K562 (cell line): Measurements from ENCODE around the gene DOCK8. TPM values are rescaled to one million over a fixed set of nuclear protein-coding genes. Genes with fewer than 3 reads are reported as not detected.
A peak's percentile ranks its signal among the peaks of the same experiment; 100 is the strongest.

Experiments
- CTBP1 ChIP-seq: fragments of 450-650 bp; IDR thresholded peaks from 2 replicates; pipeline ENCODE4 v1.6.1; 2016; ENCODE audit warnings: borderline replicate concordance
- MED1 ChIP-seq: sonication (generic); formaldehyde crosslinking; IDR thresholded peaks from 2 replicates; pipeline ENCODE4 v1.8.1; 2023; ENCODE audit warnings: missing genetic modification reagents, borderline replicate concordance
- NFATC3 ChIP-seq: fragments of 450-650 bp; IDR thresholded peaks from 2 replicates; pipeline ENCODE4 v1.6.1; 2017; ENCODE audit warnings: mild to moderate bottlenecking
- SLC30A9 ChIP-seq: fragments of 250-450 bp; sonication (Bioruptor Pico); IDR thresholded peaks from 2 replicates; pipeline ENCODE4 v1.8.0; 2022; ENCODE audit warnings: mild to moderate bottlenecking, moderate library complexity
- SOX6 ChIP-seq: fragments of 450-650 bp; IDR thresholded peaks from 2 replicates; pipeline ENCODE4 v1.6.1; 2014; ENCODE audit warnings: mild to moderate bottlenecking
- SRSF3 ChIP-seq: fragments of 200-400 bp; formaldehyde crosslinking; IDR thresholded peaks from 2 replicates; pipeline ENCODE4 v1.6.1; 2016; ENCODE audit warnings: mild to moderate bottlenecking, low read length, moderate library complexity; ENCODE audit not compliant: insufficient read depth
- TRIM28 ChIP-seq: fragments of 450-650 bp; IDR thresholded peaks from 2 replicates; pipeline ENCODE4 v1.6.1; 2017
- U2AF2 ChIP-seq: fragments of 200-400 bp; formaldehyde crosslinking; optimal IDR thresholded peaks from 2 replicates; pipeline ENCODE3; 2017; ENCODE audit warnings: low read depth, mild to moderate bottlenecking, low read length
- WHSC1 ChIP-seq: IDR thresholded peaks from one replicate; pipeline ENCODE4 v1.6.1; 2012; ENCODE audit warnings: low read length, control low read depth, inconsistent platforms
- ZNF134 ChIP-seq: fragments of 250-450 bp; sonication (Bioruptor Pico); conservative IDR thresholded peaks from 2 replicates; pipeline ENCODE4 v1.4.0; 2020
- ZNF165 ChIP-seq: fragments of 250-450 bp; sonication (Bioruptor Pico); IDR thresholded peaks from 2 replicates; pipeline ENCODE4 v1.4.0; 2020; ENCODE audit warnings: borderline replicate concordance
- polyA plus RNA-seq, 8 experiments: library from polyadenylated mRNA; depleted of rRNA in 4 of 8; stranded (reverse) in 5 of 8; unstranded in 3 of 8; fragments of >200 nt; fragmentation: Nextera tagmentation in 2 of 8; fragmentation: Illumina TruSeq in 1 of 8; extraction: Ambion mirVana in 2 of 8; extraction: Trizol in 1 of 8; gene quantifications; 2 replicates each; pipeline versions ENCODE4 v1.2.1 to v1.2.3, GENCODE V29; 2011 to 2014; ENCODE audit warnings: inconsistent platforms in 1 of 8, missing spikeins in 1 of 8
- total RNA-seq, 7 experiments: library from RNA; depleted of rRNA in 6 of 7; stranded (reverse); fragments of >200 nt in 6 of 7; fragmentation: Illumina TruSeq in 2 of 7; extraction: Trizol in 2 of 7; gene quantifications; 2 replicates each; pipeline versions ENCODE4 v1.2.1 to v1.2.3, GENCODE V29; 2011 to 2021; ENCODE audit warnings: low replicate concordance in 1 of 7
- TF ChIP-seq, protein P1 (sequence below): fragments of 450-650 bp; formaldehyde crosslinking; IDR thresholded peaks from 2 replicates; pipeline ENCODE4 v1.4.0; 2022; ENCODE audit warnings: missing genetic modification characterization
- TF ChIP-seq, protein P2 (sequence below): sonication (generic); formaldehyde crosslinking; IDR thresholded peaks from 2 replicates; pipeline ENCODE4 v1.8.1; 2022; ENCODE audit warnings: missing genetic modification reagents
- TF ChIP-seq, protein P3 (sequence below), 2 experiments: fragments of 450-650 bp; IDR thresholded peaks; 2 replicates each; pipeline ENCODE4 v1.6.1; 2016
- TF ChIP-seq, protein P4 (sequence below): sonication (generic); IDR thresholded peaks from 2 replicates; pipeline ENCODE4 v1.6.1; 2016
- TF ChIP-seq, protein P5 (sequence below): fragments of 200-800 bp; sonication (Bioruptor generic); IDR thresholded peaks from 2 replicates; pipeline ENCODE4 v1.6.1; 2017; ENCODE audit warnings: missing genetic modification characterization, missing compliant biosample characterization
- TF ChIP-seq, protein P6 (sequence below): fragments of 450-650 bp; IDR thresholded peaks from 2 replicates; pipeline ENCODE4 v1.6.1; 2017; ENCODE audit warnings: antibody characterized with exemption

The DOCK8 gene
- total and polyA plus RNA-seq, 9 of the 15 experiments (the other 6 are each of a cell fraction or from before 2014, with no cell fraction given) = 14.4 to 53.8 (median 25.1) TPM

DNA sequence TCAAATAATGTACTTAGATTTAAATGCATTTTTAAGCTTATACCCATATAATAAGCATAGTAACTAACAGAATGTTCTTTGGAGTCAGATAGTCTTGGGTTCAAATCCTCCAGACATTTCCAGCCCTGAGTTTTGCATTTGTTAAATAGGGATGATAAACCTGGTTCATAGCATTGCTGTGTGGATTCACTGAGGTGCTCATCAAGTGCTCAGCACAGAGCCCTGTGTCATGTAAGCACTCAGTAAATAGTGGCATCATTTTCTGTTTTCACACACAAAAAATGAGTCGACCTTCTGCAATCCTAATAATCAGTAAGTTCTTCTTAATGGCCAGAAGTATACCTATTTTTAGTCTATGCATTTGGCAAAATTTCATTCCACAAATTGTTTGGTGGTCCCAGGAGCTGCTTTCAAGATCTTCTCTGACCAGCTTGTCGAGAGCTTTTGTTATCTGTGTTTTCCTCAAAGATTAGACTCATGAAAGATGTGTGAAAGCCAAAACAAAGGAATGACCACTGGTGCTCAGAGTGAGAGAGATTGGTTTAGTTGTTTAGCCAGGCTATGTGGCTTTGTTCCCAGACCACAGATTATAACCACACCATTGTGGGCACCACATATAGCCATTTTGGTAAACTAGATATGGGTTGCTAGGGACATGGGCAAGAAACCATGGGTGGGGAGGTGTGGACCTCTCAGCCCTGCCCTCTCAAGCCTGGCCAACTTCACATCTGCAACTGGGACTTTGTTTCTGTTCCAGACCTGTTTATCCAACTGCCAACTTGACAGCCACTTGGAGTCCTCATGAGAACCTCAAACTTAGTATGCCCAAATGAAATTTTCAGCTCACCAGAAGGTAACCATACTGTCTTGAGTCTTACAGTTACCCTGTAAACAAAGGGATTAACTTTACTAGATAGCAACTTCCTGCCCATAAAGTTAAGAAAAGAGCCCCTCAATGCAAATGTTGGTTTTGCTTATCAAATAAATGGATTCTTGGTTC is 45.0 kb downstream of the DOCK8 start (continued):
- TF ChIP-seq, protein P1, sequence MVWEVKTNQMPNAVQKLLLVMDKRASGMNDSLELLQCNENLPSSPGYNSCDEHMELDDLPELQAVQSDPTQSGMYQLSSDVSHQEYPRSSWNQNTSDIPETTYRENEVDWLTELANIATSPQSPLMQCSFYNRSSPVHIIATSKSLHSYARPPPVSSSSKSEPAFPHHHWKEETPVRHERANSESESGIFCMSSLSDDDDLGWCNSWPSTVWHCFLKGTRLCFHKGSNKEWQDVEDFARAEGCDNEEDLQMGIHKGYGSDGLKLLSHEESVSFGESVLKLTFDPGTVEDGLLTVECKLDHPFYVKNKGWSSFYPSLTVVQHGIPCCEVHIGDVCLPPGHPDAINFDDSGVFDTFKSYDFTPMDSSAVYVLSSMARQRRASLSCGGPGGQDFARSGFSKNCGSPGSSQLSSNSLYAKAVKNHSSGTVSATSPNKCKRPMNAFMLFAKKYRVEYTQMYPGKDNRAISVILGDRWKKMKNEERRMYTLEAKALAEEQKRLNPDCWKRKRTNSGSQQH (CRISPR knock-in tag) = no peak
- TF ChIP-seq NFATC3 (no peak), U2AF2 (no peak), MED1 (CRISPR knock-in tag) (no peak), CTBP1 (peak; percentile 22; the same call in 1 of the 2 replicates), ZNF134 (CRISPR knock-in tag) (no peak), SOX6 (peak; percentile 98), WHSC1 (no peak), SRSF3 (no peak), TRIM28 (no peak), ZNF165 (no peak), SLC30A9 (CRISPR knock-in tag) (no peak)
- TF ChIP-seq, protein P2, sequence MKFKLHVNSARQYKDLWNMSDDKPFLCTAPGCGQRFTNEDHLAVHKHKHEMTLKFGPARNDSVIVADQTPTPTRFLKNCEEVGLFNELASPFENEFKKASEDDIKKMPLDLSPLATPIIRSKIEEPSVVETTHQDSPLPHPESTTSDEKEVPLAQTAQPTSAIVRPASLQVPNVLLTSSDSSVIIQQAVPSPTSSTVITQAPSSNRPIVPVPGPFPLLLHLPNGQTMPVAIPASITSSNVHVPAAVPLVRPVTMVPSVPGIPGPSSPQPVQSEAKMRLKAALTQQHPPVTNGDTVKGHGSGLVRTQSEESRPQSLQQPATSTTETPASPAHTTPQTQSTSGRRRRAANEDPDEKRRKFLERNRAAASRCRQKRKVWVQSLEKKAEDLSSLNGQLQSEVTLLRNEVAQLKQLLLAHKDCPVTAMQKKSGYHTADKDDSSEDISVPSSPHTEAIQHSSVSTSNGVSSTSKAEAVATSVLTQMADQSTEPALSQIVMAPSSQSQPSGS (CRISPR knock-in tag) = no peak
- TF ChIP-seq, protein P3, sequence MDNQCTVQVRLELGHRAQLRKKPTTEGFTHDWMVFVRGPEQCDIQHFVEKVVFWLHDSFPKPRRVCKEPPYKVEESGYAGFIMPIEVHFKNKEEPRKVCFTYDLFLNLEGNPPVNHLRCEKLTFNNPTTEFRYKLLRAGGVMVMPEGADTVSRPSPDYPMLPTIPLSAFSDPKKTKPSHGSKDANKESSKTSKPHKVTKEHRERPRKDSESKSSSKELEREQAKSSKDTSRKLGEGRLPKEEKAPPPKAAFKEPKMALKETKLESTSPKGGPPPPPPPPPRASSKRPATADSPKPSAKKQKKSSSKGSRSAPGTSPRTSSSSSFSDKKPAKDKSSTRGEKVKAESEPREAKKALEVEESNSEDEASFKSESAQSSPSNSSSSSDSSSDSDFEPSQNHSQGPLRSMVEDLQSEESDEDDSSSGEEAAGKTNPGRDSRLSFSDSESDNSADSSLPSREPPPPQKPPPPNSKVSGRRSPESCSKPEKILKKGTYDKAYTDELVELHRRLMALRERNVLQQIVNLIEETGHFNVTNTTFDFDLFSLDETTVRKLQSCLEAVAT (IDR thresholded peaks at IDR 0.05) = peak in 1 of 2 experiments; percentile 54; a peak in 1 of 4 replicates
- TF ChIP-seq, protein P4, sequence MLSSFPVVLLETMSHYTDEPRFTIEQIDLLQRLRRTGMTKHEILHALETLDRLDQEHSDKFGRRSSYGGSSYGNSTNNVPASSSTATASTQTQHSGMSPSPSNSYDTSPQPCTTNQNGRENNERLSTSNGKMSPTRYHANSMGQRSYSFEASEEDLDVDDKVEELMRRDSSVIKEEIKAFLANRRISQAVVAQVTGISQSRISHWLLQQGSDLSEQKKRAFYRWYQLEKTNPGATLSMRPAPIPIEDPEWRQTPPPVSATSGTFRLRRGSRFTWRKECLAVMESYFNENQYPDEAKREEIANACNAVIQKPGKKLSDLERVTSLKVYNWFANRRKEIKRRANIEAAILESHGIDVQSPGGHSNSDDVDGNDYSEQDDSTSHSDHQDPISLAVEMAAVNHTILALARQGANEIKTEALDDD = peak; percentile 96
- TF ChIP-seq, protein P5, sequence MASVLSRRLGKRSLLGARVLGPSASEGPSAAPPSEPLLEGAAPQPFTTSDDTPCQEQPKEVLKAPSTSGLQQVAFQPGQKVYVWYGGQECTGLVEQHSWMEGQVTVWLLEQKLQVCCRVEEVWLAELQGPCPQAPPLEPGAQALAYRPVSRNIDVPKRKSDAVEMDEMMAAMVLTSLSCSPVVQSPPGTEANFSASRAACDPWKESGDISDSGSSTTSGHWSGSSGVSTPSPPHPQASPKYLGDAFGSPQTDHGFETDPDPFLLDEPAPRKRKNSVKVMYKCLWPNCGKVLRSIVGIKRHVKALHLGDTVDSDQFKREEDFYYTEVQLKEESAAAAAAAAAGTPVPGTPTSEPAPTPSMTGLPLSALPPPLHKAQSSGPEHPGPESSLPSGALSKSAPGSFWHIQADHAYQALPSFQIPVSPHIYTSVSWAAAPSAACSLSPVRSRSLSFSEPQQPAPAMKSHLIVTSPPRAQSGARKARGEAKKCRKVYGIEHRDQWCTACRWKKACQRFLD (CRISPR knock-in tag) = peak; percentile 42; the same call in 1 of the 2 replicates
- TF ChIP-seq, protein P6, sequence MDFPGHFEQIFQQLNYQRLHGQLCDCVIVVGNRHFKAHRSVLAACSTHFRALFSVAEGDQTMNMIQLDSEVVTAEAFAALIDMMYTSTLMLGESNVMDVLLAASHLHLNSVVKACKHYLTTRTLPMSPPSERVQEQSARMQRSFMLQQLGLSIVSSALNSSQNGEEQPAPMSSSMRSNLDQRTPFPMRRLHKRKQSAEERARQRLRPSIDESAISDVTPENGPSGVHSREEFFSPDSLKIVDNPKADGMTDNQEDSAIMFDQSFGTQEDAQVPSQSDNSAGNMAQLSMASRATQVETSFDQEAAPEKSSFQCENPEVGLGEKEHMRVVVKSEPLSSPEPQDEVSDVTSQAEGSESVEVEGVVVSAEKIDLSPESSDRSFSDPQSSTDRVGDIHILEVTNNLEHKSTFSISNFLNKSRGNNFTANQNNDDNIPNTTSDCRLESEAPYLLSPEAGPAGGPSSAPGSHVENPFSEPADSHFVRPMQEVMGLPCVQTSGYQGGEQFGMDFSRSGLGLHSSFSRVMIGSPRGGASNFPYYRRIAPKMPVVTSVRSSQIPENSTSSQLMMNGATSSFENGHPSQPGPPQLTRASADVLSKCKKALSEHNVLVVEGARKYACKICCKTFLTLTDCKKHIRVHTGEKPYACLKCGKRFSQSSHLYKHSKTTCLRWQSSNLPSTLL = no peak
